HG03196 (cell line): Measurements from ENCODE around the gene DNTT.
A peak's percentile ranks its signal among the peaks of the same experiment; 100 is the strongest.

Experiments
- ATAC-seq: cut with Tn5 transposase; IDR thresholded peaks from one replicate; pipeline ENCODE4 v1.9.1; 2021; ENCODE audit not compliant: unreplicated experiment

The DNTT gene

GRCh38 chr10:96374004-96374403, 69.8 kb downstream of the DNTT start:
- ATAC-seq: no peak

DNA sequence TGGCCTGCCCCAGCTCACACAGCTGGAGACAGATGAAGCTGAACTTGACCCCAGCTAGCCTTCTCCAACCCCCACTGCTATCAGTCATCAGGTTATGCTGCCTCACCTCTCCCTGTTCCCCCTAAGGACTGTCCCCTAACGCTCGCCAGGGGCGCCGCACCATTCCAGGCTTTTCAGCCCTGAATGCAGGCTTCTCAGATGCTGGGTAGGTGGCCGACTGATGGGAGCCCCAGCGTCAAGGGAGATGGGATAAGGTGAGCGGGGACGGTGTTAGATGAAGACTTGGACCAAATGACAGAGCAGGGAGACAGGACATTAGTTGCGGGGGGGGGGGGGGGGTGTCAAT, 70.4 kb downstream of the DNTT start:
- no peak for ATAC-seq

DNA sequence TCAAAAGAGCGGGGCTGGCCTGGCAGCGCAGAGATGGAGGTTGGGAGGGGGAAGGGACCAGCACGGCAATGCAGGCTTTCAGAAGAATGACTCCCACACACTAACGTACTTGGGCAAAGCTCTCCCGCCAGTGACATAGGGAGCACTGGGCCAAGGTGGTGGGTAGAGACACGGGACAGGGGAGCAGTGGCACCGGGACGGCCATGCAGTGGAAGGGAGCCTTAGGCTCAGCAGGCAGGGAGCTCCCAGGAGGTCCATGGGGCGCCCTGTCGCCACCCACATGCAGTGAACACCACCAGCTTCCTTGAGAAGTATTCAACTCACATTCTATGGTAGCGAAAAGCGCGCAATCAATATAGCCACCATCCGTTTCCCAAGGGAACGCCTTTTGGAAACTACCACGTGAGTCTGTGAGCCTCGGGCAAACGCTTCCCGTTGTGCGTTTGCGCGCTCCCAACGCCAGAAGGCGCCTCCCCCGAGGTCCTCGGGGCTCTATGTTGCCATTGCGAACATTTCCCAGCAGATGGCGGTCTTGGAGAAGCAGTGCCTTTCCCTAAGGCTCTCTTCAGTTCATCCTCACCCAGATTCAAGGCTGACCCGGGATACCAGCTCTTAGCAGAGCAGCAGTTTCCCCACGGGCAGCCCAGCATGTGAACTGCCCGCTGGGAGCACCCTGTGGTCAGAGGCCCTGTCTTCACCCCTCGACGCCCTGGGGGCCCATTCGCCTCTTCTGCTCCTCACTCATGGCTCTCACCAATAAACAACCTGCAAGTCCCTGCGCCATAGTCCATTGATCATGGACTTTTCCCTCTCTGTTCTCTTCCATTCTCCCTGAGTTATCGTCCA, 71.0 kb downstream of the DNTT start:
- ATAC-seq: peak; percentile 65

DNA sequence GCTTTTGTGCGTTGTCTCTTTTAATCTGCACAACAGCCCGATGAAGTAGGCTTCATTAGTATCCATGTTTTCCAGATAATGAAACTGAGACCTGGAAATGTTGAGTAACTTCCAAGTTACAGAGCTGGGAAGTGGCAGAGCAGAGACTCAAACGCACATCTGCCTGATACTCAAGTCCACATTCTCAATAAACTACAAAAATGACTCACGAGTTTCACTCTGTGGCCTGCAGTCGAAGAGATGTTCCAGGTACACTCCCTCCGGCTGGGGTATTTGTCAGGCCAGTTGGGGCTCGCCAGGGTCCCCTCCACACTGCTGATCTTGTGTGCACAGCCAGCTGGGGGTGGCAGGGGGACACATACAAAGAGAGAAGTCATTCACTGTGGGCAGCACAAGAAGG, 72.2 kb downstream of the DNTT start:
- ATAC-seq: no peak

DNA sequence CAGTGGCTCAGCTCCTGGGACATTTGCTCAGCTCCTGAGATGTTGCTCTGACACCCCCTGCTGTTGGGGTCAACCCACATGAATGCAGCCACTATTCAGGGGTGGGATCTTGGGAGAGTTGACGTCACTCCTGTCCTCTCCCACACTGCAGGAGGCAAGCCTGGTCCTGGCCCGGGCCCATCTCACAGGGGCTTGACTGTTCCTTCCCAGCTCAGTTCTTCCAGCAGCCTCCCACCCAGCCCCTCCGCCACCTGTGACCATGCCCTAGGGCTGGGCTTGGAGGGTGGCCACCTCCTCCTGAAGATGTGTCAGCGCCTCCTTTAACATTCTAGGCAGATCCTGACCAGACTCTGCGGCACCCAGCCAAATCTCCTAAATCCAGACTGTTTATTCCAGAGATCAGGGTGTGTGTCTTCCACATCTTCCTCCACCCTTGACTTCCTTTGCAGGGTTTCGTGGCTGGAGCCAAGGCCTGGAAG, 73.6 kb downstream of the DNTT start:
- ATAC-seq: no peak

DNA sequence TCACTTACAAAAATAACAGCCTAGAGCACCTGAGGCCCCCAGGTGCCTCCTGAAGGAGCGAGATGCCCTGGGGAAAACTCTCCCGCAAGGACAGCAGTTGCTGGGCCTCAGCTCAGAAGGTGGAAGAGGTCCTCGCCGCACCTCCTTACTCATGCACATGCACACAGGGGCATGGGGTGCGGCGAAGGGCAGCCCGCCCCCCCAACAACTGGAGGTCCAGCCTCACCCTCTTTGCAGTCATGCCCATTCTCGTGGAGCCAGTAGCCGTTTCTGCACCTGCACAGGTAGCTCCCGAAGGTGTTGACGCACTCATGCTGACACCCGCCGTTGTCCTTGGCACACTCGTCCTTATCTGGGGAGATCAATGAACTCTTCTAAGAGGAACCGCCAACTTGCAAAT, 74.5 kb downstream of the DNTT start:
- ATAC-seq: no peak

DNA sequence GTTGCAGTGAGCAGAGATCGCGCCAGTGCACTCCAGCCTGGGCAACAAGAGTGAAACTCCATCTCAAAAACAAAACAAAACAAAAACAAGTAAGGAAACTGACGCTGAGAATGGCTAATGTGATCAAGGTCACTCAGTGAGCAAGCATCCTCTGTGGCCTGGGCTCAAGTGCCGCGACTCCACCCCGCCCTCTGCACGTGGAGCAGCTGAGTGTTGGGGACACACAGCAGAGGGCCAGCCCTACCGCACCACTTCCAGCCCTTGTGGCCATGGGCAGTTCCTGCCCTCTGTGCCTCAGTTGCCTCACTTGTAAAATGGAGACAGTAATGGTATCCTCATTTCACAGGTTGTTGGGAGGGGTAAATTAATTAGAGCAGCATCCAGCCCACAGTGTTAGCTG, 75.5 kb downstream of the DNTT start:
- no peak for ATAC-seq

GRCh38 chr10:96380821-96381220, 76.6 kb downstream of the DNTT start:
- no peak for ATAC-seq

DNA sequence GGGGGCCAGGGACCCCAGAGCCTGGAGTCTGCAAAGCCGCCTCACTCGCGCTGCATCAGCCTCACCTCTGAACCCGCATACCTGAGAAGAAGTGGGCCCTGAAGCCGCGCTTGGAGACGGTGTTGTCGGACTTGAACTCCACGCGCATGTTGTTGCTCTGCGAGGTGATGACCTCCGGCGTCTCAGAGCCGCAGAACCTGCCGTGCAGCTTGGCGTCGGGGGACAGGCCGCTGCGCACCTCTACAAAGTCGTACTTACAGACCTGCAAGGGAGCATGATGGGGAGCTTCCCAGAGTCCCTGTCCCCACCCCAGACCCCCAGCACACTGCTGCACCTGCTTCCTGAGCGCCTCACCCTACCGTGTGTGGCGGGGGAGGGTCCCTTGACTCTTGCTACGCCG, 80.3 kb downstream of the DNTT start:
- no peak for ATAC-seq

- ATAC-seq: no peak
These were observed 82.9 kb downstream of the DNTT start for GRCh38 chr10:96387161-96387560.

GRCh38 chr10:96387601-96388000, 83.4 kb downstream of the DNTT start:
- no peak for ATAC-seq
